ENCODE measurements around the gene ZNF789. TPM values are rescaled to one million over a fixed set of nuclear protein-coding genes. Genes with fewer than 3 reads are reported as not detected.
A peak's percentile ranks its signal among the peaks of the same experiment; 100 is the strongest.
"Not testable (repeated sequence)": the region's sequence is repeated elsewhere in the genome, so short reads cannot be mapped to it uniquely, and the experiment has no call there.

Gene ZNF789
- total RNA-seq, 1 experiment from 2014 or later: 15.0 TPM

DNA sequence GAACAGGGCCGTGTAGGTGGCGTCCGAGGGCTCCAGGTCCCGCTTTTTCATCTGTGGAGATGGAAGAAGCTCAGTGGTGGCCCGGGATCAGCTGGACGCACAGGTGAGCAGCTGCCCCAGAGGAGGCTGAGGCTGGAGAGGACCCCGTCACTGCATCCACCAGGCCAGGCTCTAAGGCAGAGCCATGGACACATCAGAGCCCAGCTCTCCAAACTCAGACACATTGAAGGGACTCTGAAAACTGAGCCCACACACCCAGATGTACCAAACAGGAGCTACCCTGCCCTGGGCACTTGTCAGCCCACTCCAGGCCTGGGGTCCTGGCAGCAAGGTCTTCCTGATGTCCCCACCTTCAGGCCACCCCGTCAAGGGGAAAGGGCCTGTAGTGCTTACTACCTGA, 42.9 kb upstream of the ZNF789 start:
- intact Hi-C loops (cut with micrococcal nuclease): no loop called here
- BruUV-seq (replicated peaks): no TSS peak
- DNase-seq (ENCODE audit: unreplicated experiment): no peak
- Mint-ChIP-seq H3K4me1 (ENCODE audit: insufficient read depth, unreplicated experiment) (no peaks in the 10 kb centered on the region), H3K36me3 (ENCODE audit: insufficient read depth, unreplicated experiment) (peaks cover 57% of the 10 kb centered on the region), H3K9me3 (ENCODE audit: unreplicated experiment) (no peaks in the 10 kb centered on the region), H3K27me3 (ENCODE audit: insufficient read depth, unreplicated experiment) (no peaks in the 10 kb centered on the region), H3K4me3 (ENCODE audit: unreplicated experiment) (no peak overlapping the region), H3K27ac (ENCODE audit: low read depth, unreplicated experiment) (no peak overlapping the region)
- POLR2A ChIA-PET: interaction anchor here (1.2 kb wide), 1 partner anchor 19 kb away, joined by 5 read pairs; no protein-coding TSS in a partner anchor
- CTCF ChIA-PET: interaction anchor here (0.9 kb wide), 1 partner anchor 14 kb away, joined by 4 read pairs; no protein-coding TSS in a partner anchor
- TF ChIP-seq, protein P1, sequence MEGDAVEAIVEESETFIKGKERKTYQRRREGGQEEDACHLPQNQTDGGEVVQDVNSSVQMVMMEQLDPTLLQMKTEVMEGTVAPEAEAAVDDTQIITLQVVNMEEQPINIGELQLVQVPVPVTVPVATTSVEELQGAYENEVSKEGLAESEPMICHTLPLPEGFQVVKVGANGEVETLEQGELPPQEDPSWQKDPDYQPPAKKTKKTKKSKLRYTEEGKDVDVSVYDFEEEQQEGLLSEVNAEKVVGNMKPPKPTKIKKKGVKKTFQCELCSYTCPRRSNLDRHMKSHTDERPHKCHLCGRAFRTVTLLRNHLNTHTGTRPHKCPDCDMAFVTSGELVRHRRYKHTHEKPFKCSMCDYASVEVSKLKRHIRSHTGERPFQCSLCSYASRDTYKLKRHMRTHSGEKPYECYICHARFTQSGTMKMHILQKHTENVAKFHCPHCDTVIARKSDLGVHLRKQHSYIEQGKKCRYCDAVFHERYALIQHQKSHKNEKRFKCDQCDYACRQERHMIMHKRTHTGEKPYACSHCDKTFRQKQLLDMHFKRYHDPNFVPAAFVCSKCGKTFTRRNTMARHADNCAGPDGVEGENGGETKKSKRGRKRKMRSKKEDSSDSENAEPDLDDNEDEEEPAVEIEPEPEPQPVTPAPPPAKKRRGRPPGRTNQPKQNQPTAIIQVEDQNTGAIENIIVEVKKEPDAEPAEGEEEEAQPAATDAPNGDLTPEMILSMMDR (IDR thresholded peaks at IDR 0.05; ENCODE audit: unreplicated experiment): no peak

DNA sequence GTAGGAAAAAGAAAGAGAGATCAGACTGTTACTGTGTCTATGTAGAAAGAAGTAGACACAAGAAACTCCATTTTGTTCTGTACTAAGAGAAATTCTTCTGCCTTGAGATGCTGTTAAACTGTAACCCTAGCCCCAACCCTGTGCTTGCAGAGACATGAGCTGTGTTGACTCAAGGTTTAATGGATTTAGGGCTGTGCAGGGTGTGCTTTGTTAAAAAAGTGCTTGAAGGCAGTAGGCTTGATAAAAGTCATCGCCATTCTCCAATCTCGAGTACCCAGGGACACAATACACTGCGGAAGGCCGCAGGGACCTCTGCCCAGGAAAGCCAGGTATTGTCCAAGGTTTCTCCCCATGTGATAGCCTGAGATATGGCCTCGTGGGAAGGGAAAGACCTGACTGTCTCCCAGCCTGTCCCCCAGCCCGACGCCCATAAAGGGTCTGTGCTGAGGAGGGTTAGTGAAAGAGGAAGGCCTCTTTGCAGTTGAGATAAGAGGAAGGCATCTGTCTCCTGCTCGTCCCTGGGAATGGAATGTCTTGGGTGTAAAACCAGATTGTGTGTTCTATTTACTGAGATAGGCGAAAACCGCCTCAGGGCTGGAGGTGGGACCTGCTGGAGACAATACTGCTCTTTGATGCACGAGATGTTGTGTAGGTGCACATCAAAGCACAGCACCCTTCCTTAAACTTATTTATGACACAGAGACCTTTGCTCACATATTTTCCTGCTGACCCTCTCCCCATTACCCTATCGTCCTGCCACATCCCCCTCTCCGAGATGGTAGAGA, 40.7 kb upstream of the ZNF789 start:
- peaks cover 63% of the 10 kb centered on the region for H3K36me3 Mint-ChIP-seq (ENCODE audit: insufficient read depth, unreplicated experiment)
- H3K27me3 Mint-ChIP-seq (ENCODE audit: insufficient read depth, unreplicated experiment); BruUV-seq (replicated peaks); H3K9me3 Mint-ChIP-seq (ENCODE audit: unreplicated experiment); H3K27ac Mint-ChIP-seq (ENCODE audit: low read depth, unreplicated experiment); H3K4me1 Mint-ChIP-seq (ENCODE audit: insufficient read depth, unreplicated experiment); DNase-seq (ENCODE audit: unreplicated experiment); CTCF ChIA-PET; intact Hi-C loops (cut with micrococcal nuclease); H3K4me3 Mint-ChIP-seq (ENCODE audit: unreplicated experiment); POLR2A ChIA-PET: not testable (repeated sequence)

DNA sequence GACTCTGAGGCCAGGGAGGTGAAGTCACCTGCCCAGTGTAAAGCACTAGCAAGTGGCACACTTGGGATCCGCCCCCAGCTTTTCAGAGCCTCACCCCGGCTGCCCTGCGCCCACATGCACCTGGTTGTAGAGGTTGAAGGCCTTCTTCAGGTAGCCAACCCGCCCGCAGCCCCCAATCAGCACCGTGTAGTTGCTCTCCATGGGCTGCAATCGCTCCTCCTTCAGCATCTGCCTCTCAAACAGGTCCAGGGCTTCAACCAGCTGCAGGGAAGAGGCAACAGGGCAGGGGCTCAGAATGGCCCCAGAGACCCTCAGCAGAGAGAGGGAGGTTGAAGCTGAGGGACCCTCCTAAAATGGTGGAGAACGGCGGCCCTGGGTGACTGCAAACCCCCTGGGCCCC, 39.5 kb upstream of the ZNF789 start:
- ChIA-PET POLR2A (interaction anchor here (0.7 kb wide), 2 partner anchors 24 to 34 kb away, joined by 3 read pairs; partner anchors contain the start of gene BUD31), CTCF (interaction anchor here (0.5 kb wide), 1 partner anchor 591 kb away, joined by 3 read pairs; no protein-coding TSS in a partner anchor)
- H3K4me3 Mint-ChIP-seq (ENCODE audit: unreplicated experiment): no peak overlapping the region
- no peaks in the 10 kb centered on the region for H3K4me1 Mint-ChIP-seq (ENCODE audit: insufficient read depth, unreplicated experiment)
- BruUV-seq (replicated peaks): no TSS peak
- no peak overlapping the region for H3K27ac Mint-ChIP-seq (ENCODE audit: low read depth, unreplicated experiment)
- H3K27me3 Mint-ChIP-seq (ENCODE audit: insufficient read depth, unreplicated experiment): no peaks in the 10 kb centered on the region
- peaks cover 57% of the 10 kb centered on the region for H3K36me3 Mint-ChIP-seq (ENCODE audit: insufficient read depth, unreplicated experiment)
- TF ChIP-seq, protein P1 (IDR thresholded peaks at IDR 0.05; ENCODE audit: unreplicated experiment): no peak
- intact Hi-C loops (cut with micrococcal nuclease): no loop called here
- no peaks in the 10 kb centered on the region for H3K9me3 Mint-ChIP-seq (ENCODE audit: unreplicated experiment)
- DNase-seq (ENCODE audit: unreplicated experiment): no peak

DNA sequence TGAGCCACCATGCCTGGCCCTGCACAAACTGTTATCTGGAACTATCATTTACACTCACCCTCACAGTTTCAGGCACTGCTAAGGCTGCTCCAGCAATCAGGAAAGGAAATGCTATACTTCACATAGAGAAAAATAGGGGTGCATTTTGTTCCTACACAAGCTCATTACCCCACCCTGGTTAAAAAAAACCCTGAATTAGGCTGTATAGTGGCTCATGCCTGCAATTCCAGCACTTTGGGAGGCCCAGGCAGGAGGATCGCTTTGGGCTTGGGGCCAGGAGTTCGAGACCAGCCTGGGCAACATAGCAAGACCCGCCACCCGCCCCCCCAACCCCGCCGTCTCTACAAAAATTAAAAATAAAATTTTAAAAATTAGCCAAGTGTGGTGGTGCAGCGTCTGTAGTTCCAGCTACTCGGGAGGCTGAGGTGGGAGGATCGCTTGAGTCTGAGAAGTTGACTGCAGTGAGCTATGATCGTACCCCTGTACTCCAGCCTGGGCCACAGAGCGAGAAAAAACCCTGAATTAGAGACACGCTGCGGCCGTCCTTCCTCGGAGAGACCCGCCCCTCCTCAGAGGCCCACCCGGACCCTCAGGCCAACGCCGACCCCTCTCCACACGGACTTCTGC, 34.6 kb upstream of the ZNF789 start:
- no peaks in the 10 kb centered on the region for H3K9me3 Mint-ChIP-seq (ENCODE audit: unreplicated experiment)
- ChIA-PET POLR2A (interaction anchor here (0.7 to 3.2 kb wide), 15 partner anchors 11 to 650 kb away, joined by 3 to 33 read pairs (median 6); partner anchors contain the start of genes ARPC1A, ATP5MF, BUD31 and PDAP1), CTCF (interaction anchor here (0.8 to 1.3 kb wide), 2 partner anchors 22 to 400 kb away, joined by 3 read pairs; no protein-coding TSS in a partner anchor)
- H3K4me3 Mint-ChIP-seq (ENCODE audit: unreplicated experiment): peak overlapping the region; percentile 94
- no peak for DNase-seq (ENCODE audit: unreplicated experiment)
- intact Hi-C loops (cut with micrococcal nuclease): no loop called here
- TF ChIP-seq, protein P1 (IDR thresholded peaks at IDR 0.05; ENCODE audit: unreplicated experiment): no peak
- H3K27ac Mint-ChIP-seq (ENCODE audit: low read depth, unreplicated experiment): peak overlapping the region; percentile 97
- H3K4me1 Mint-ChIP-seq (ENCODE audit: insufficient read depth, unreplicated experiment): peaks cover 5% of the 10 kb centered on the region
- no TSS peak for BruUV-seq (replicated peaks)
- H3K36me3 Mint-ChIP-seq (ENCODE audit: insufficient read depth, unreplicated experiment): peaks cover 46% of the 10 kb centered on the region
- H3K27me3 Mint-ChIP-seq (ENCODE audit: insufficient read depth, unreplicated experiment): no peaks in the 10 kb centered on the region
